GM18519 (cell line): ENCODE data around the gene MAGI2.

Source experiments
- ATAC-seq: cut with Tn5 transposase; IDR thresholded peaks from one replicate; pipeline ENCODE4 v1.9.1; 2021; ENCODE audit warnings: mild to moderate bottlenecking, moderate library complexity; ENCODE audit not compliant: unreplicated experiment, low FRiP score

The MAGI2 gene

DNA sequence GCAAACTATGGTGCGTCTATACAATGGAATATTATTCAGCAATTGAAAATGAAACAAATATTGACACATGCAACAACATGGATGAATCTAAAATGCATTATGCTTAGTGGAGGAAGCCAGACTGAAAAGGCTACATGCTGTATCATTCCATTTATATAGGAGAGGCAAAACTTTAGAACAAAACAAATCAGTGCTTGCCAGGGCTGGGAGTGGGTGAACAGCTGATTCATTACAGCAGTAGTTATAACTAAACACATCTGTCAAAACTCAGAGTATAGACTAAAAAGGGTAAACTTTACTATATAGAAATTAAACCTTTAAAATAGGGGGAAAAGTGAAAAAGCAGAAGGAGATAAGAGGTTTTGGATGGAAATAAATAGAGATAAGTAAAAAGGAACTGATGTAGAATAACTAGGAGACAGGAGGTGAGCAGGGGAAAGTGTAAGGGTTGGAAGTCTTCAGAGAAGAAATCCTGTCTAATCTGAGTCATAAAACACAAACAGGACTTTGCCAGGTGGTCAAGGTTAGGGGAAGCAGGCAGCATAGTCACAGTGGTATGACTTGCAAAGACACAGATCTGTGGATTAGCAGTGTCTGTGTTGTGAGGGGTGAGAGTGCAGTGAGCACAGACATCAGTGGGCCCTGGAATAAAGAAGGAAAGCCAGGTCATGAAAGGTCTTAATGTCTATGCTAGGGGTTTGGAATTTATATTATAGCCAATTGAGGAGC is 1305.1 kb downstream of the MAGI2 start:
- no peak for ATAC-seq

DNA sequence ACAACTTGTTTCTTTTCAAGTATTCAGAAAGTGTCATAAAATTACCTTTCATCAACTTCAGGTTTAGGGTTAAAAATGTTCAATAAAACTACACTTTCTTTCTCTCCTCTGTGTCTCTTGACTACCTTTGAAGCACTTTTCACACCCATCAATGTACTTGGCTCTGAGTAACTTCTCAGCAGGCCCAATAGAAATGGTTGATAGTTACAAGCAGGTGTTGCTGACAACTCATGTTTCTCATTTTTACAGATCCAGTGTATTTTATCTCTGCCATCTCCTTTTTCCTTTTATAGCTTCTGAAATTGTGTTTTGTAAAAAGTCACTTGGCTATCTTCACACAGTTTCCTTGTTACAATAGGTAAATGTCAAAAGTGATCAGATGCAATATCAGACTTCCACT is 1306.9 kb downstream of the MAGI2 start:
- no peak for ATAC-seq

DNA sequence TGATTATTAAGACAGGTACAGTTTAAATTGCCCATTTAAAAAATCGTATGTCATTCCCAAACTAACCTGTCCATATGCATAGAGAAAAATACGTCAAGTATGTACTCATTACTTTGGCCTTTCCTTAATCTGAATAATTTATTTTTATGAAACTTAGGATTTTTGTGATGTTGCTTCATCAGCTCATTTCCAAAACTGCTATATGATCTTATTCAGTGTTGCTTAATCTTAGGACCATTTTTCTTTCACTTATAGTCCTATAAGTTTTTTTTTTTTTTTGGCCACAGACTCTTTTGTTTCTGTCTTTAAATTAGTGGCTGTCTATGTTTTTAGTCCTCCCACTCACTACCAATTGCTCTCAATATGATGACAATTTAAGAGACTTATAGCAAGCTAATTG is 1309.8 kb downstream of the MAGI2 start:
- no peak for ATAC-seq

DNA sequence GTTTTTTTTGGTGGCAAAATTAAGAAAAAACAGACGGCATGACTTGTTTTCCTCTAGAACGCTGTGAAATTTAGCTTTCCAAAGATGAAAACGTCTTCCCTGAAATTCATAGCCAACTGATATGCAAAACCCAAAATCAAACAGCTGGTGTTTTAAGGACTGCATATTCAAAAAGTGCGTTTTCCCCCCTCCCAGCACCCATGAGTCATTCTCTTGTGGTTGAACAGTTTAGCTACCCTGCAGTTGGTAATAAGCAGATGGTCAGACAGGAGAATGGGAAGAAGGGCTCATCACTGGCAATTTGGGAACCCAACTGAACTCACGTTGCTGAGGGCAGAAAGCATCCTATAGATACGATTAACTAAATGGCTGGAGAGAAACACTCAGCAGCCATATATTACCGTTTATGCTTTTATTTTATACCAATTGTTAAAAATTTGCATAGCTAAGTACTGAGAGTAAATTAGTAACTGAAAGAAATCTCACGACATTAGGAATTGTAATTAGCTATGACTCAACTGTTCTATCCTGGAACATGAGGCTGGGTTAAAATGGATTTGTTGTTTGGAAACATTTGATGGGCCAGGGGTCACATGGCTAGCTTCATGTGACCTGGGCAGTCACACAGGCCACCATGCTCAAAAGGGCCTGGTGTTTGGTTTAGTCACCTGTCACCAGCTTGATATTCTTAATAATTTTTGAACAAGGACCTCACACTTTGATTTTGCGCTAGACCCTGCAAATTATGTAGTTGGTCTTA is 1311.8 kb downstream of the MAGI2 start:
- ATAC-seq = no peak

DNA sequence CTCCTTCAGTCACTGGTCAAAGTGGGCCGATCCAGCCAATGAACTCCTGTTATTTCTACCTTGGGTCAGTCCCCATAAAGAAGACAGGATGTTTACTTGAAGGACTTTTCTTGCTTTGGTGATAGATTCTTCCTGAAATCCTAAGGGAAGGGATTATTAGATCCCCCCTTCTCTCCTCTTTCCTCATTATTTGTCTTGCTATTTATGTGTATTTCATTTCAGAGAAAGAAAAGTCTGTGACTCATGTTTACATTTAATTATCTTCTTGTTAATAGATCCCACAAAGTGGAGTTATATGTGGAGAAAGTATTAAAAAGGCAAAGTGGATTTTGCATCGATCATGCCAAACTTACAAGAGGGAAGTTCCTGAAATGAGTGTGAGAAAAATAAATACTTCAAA is 1313.4 kb downstream of the MAGI2 start:
- ATAC-seq = no peak

DNA sequence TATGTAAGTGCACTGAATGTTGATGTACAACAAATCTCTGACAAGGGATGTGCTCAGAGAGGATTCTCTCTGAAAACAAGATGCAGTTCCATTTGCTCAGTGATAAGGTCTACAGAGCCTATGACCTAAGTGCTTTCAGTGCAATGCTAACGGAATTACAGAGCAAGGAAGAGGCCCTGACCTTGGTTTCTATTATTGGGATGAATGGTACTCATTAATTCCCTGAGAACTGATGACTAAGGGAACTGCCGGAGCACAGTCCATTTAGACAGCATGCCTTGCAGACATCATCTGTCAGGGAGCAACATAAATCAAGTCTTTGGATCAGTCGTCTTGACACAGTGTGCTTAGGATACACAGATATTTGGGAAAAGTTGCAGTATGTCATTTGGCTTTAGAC is 1314.1 kb downstream of the MAGI2 start:
- ATAC-seq = no peak

DNA sequence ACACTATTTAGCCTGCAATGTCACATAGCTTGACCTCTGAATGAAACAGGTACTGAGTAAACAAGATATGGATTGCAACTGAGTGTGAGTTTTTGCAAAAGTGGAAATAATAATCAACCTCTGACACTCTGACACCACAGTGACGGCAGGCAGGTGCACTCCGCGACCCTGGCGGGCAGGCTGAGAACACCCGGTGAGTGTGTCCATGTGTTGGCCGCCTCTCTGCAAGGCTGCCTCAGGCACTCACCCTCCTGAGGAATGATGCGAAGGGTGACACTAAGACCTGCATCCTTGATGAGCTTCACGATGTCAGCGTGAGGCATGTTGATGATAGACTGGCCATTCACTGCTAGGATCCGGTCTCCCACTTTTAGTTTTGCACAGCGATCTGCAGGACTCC is 1318.7 kb downstream of the MAGI2 start:
- no peak for ATAC-seq

DNA sequence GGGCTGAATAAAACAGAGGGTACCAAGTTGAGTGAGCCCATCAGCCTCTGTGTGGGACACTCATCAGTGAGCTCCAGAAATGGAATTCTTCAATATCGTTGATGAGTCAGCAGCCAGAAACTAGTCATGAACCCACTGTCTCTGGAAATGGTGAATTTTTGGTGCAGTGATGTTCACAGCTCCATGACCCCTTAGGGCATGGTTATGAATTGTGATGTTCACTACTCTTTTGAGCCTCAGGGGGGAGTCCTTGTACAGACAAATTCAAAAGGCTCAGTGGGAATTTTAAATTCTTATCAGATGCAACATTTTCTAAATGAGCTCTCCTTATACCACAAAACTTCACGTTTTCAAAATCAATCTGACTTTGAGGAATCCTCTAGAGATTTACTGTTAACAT is 1319.2 kb downstream of the MAGI2 start:
- ATAC-seq = no peak

DNA sequence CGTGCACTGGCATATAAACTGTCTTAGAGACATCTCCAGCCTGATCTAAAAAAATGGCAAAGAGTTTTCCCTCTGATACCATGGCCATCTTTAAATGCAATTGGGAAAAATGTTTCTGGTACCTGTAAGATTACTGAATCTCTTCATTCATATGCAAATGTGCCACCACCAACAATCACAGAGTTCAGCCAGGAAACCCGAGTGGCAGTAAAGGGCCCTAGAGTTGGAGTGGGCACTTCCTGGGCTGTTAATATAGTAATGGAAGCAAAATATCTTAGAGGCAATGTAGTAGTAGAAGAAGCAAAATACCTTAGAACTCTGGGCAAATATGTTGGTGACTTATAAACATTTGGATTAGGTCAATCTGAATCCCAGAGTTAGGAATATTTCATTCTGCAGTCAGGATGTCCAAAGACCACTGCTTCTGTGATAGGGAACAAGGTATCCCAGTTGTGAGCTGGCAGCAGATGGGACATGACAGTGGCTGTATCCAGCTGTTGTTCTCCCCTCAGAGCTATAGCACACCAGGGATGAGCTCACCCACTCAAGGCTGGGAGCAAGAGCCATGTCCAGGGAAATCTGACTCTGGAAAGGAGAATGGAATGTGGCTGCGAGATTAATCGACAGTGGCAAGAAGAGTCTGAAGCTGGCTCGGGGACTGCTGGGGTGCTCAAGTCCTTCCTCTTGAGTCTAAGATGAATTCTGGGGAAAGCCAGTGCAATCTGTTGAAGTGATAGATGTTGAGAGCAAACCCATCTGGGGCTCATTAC is 1322.8 kb downstream of the MAGI2 start:
- no peak for ATAC-seq

DNA sequence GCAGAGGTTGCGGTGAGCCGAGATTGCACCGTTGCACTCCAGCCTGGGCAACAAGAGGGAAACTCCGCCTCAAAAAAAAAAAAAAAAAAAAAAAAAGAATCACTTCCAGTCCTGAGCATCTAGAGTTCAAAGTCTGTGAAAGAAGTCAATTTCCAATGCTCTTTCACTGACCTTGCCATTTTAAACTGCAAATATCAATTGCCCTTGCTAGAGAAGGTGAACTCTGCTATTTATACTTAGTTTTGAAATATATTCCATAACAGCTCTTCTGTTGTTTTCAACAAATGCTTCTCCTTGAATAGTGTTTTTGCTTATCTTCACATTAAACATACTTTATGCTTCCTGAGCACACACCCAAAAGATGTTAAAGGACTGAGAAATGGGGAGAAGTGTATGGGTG is 1323.6 kb downstream of the MAGI2 start:
- no peak for ATAC-seq

DNA sequence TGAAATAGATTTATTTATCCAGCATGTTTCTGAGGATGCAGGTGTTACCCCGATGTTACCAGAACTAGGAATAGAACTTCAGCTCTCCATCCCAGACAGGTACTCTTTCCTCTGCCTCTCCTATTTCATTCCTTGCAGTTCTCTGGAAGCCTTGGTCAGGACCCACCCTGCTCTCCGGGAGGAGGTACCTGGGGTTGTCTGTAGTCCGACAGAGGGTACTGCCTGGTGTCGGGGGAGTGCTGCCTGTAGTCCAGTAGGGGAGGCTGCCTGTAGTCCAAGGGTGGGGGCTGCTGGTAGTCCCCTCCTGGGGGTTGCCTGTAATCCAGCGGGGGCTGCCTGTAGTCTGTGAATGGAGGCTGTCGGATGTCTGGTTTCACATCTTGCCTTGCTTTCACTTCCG is 1326.5 kb downstream of the MAGI2 start:
- no peak for ATAC-seq

DNA sequence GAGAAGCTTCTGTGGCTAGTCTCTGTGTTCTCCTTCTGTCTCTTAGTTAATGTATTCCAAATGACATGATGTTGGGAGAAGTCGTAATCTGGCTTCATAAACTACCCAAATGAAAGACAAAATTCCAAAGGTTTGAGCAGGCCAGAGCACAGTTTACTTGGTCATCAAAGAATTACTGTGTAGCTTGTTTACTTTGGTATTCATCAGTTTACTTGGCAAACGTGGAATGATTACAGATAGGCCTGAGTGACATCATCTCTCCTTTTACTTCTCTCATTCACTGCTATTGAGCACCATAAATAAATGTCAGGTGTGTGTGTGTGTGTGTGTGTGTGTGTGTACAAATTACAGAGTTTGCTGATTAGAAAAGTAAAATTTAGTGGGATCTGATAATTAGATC is 1327.6 kb downstream of the MAGI2 start:
- no peak for ATAC-seq

DNA sequence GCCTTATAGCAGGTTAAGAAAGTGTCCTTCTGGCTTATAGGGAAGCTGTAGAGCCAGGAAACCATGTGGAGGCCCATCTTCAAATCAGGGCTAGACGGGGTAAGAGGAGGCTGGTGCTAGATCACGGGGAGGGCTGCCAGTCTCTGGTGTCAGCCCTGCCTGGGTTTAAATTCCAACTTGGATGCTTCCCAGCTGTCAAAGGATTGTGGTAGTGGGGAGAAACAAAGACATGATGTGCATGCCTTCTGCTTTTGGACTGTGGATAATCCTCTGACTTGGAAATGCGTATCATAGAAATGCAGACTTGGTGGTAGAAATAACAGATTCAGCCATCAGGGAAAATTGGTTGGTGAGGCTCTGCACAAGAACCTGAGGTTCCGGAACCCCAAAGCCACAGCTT is 1329.3 kb downstream of the MAGI2 start:
- ATAC-seq = no peak

DNA sequence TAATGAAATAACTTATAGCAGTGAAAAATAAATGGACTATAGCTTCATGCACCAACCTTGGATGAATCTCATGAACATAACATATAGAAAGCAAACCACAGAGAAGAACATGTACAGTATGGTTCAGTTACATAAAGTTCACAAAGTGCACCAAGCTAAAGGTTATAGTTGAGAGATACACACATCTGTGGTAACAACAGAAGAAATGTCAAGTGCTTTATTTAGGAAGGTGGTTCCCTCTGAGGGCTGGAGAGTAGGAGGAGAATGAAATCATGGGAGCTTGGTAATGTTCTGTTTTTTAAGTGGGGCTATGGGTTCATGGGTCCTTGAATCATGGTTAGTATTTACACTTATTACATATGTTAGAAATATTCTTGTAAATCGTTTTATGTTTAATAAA is 1331.6 kb downstream of the MAGI2 start:
- no peak for ATAC-seq

DNA sequence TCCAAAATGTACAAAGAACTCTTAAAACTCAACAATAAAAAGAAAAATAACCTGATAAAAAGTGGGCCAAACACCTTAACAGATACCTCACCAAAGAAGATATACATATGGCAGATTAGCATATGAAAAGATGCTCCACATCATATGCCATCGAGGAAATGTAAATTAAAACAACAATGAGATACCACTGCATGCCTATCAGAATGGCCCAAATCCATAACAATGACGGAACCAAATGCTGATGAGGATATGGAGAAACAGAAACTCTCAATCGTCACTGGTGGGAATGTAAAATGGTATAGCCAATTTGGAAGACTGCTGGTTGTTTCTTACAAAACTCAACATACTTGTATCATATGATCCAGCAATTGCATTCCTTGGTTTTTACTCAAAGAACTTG is 1335.0 kb downstream of the MAGI2 start:
- ATAC-seq = no peak

DNA sequence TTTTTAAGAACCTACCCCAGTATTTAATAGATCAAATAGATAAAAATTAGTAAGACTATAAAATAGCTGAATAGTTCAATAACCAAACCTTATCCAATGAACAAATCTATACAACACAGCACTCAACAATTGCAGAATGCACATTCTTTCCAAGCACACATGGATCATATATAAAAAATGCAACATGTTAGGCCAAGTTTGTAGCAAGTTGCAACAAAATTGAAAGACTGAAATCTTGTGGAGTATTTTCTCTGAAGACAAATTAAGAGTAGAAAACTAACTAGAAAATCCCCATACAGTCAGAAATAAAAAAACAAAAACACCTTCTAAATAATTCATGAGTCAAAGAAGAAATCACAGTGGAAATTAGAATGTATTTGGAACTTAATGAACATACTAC is 1337.6 kb downstream of the MAGI2 start:
- ATAC-seq = no peak

DNA sequence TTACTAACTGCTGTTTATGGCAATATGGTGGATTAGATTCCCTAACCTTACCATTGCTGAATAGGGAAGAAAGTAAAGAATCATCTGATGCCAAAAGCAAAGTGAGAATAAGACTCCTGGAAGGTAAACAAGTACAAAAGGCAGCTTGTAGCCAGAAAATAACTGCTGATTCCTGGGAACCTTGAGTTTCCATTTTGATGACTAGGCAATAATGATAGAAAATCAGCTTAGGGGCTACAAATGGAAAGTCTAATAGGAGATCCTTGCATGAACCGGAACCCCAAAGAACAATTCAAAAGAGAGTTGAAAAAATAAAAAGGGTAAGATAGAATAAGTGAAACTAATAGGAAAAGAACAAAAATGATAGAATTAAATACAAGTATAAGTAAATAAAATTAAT is 1338.5 kb downstream of the MAGI2 start:
- ATAC-seq = no peak

DNA sequence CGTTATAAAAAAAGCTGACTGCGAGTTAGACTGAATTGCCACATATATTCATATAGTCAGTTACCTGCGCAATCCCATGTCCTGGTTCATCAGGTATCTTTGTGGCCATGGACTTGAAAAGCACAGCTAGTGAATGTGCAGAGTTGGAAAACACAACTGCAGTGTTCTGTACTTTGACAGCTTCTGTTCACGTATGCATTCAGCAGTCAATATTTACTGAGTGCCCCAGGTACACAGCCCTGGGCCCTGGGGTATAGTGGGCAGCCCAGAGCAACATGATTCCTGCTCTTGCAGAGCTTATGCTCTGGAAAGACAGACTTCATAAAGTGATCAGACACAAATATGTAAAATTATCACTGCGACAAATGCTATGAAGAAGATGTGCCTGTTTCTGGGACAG is 1341.0 kb downstream of the MAGI2 start:
- no peak for ATAC-seq

DNA sequence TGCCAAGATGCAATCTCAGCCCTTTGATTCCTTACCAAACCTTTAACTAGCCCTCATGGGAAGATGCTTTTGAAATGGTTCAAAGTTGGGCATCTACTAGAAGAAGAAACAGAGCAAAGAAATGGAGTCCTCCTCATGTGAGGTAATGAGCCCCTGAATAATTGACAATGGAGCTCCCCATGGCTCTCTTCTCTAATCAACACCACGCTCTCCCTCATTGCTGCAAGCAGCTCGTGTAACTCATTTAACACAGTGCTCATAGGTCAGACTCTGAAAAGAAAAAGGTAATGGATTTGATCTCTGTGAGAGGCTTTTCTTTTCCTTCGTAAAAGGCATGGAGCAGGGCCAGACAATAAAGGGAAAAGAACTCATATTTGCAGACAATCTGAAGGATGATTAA is 1342.1 kb downstream of the MAGI2 start:
- ATAC-seq = no peak

DNA sequence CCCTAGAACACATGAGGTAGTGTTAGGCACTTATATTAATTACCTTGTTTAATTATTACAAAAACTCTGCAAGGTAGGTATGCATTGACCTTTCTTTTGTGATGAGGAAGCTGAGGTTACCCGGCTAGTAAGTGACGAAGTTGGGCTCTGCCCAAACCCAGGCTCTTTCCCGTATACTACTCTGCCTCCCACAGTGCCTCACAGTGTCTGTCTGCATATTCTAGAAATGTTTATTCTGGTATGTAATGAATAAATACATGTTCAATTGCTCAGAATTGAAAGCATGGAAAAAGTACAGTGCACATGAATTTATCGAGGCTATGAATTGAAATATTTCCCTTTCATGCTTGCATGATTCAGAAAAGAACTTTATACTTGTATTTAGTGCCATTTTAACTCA is 1350.0 kb downstream of the MAGI2 start:
- ATAC-seq = no peak

DNA sequence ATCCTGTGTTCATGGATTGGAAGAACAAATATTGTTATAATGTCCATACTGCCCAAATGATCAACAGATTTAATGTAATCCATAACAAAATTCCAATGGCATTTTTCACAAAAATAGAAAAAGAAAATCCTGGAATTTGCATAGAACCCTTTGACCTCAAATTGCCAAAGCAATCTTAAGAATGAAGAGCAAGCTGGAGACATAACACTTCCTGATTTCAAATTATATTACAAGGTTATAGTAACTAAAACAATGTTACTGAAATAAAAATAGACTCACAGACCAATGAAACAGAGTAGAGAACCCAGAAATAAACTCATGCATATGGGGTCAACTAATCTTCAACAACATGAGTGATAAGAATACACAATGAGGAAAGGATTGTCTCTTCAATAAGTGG is 1352.4 kb downstream of the MAGI2 start:
- ATAC-seq = no peak
